Stimulated activated CD4-positive, alpha-beta T cell treated with anti-CD3 and anti-CD28 coated beads, Interleukin-2, amount 100 ng/mL, for 24 hours (primary cell): ENCODE data around the gene MARS1.
"Not testable (repeated sequence)": the region's sequence is repeated elsewhere in the genome, so short reads cannot be mapped to it uniquely, and the experiment has no call there.

Experiments
- DNase-seq, 2 donors: peaks; one replicate each; pipeline ENCODE4 v3.0.0-alpha.2; 2020

MARS1 gene

DNA sequence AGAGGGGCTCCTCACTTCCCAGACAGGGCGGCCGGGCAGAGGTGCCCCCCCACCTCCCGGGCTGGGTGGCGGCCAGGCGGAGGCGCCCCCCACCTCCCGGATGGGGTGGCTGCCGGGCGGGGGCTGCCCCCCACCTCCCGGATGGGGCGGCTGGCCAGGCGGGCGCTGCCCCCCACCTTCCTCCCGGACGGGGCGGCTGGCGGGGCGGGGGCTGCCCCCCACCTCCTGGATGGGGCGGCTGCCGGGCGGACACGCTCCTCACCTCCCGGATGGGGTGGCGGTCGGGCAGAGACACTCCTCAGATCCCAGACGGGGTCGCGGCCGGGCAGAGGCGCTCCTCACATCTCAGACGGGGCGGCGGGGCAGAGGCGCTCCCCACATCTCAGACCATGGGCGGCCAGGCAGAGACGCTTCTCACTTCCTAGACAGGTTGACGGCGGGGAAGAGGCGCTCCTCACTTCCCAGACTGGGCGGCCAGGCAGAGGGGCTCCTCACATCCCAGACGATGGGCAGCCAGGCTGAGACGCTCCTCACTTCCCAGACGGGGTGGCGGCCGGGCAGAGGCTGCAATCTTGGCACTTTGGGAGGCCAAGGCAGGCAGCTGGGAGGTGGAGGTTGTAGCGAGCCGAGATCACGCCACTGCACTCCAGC lies 7.3 kb downstream of the MARS1 start:
- not testable (repeated sequence) for DNase-seq

DNA sequence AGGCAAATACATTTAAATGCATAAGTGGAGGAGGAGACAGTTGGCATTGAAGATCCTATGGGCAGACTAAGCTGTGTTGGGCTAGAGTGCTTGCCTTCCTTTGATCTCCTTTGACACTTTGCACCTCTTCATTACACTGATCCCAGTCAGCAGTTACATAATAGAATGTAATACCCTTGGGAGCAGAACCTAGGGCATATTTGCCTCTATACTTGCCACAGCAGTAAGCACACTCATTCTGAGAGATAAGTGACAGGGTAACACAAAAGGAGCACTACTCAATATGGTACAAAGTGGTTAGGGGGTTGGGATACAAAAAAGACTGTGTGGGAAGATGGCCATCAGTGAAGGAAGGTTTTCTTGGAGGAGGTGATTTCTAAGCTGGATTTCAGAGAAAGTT lies 9.0 kb downstream of the MARS1 start:
- no peak for DNase-seq

DNA sequence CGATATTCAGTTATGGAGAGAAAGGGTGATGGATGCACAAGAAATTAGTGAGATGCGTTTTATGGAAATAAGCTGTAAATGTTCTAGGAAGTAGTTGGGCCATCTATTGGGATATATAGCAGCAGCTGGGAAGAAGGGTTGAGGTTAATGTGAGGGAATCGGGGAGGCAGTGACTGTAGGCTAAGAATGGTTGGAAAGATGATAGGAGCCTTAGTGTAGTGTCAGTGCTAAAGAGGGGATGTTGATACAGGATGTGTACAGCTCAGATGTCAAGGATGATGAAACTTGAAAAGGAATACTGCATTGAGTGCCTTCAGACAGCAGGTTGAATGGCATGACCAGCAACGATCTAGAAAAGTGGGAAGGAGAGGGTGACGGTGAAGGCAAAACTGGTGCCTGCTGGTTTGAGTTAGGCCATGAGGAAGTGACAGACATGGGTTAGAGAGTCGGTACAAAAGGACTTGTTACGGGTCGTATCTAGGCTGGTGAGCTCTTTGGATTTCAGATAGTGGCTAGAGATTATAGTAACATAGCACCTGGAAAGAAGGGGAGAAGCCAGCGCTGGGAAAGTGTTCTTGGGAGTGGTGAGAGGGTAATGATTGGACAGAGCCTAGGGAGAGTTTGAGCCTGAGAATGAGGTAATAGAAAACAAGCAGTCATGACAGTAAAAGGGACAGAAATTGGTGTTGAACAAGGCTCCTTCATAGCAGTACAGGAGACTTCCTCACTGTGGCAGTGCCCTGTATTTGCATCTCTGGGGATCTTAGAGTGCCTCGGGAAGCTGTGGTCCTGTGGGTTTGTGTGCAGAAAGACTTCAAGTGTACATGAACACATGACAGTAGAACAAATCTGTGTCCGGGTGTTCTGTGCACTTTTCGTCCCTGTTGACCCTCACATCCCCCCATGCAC lies 9.6 kb downstream of the MARS1 start:
- no peak for DNase-seq

DNA sequence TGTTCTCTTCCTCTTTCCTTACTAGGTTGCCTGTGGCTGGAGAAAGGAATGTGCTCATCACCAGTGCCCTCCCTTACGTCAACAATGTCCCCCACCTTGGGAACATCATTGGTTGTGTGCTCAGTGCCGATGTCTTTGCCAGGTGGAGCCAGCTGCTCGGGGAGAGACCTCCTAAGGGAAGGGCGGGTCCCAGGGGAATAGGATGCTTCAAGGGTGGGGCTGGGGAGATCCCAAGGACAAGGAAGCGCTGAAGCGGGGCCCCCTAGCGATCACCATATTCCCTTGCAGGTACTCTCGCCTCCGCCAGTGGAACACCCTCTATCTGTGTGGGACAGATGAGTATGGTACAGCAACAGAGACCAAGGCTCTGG lies 10.2 kb downstream of the MARS1 start:
- DNase-seq = no peak

DNA sequence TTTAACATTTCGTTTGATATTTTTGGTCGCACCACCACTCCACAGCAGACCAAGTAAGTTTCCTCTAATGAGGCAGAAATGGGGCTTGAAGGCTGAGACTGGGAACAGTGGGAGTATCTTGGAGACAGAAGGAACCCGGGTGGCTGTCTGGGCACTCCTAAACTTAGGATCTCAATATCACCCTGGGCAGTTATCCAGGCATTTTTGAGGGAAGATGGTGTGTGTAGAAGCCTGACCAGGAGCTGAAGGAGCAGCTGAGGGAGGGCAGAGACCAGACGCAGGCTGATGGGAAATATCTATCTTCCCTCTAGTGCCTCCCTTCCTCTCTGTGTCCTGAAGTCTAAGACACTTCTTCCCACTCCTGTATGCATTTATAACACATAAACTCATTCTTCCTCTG lies 10.7 kb downstream of the MARS1 start:
- no peak for DNase-seq

DNA sequence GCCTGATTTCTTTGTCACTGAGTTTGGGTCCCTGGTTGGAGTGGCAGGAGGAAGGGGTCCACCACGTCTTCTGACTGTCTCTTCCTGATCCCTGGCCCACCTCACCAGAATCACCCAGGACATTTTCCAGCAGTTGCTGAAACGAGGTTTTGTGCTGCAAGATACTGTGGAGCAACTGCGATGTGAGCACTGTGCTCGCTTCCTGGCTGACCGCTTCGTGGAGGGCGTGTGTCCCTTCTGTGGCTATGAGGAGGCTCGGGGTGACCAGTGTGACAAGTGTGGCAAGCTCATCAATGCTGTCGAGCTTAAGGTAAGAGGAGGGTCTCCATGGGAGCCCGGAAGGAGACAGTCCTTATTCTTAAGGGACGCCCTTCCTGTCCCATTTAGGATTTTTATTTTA lies 12.3 kb downstream of the MARS1 start:
- no peak for DNase-seq

DNA sequence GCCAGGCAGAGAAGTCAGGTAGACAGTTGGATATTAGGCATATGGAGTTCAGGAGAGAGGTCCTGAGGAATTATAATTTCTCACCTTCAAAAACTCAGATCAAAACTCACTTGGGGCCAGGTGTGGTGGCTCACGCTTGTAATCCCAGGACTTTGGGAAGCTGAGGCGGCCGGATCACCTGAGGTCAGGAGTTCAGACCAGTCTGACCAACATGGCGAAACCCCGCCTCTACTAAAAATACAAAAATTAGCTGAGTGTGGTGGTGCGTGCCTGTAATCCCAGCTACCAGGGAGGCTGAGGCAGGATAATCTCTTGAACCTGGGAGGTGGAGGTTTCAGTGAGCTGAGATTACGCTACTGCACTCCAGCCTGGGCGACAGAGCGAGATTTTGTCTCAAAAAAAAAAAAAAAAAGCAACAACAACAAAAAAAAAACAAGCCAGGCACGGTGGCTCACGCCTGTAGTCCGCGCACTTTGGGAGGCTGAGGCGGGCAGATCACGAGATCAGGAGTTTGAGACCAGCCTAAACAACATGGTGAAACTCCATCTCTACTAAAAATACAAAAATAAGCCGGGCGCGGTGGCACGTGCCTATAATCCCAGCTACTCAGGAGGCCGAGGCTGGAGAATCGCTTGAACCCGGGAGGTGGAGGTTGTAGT lies 14.6 kb downstream of the MARS1 start:
- not testable (repeated sequence) for DNase-seq

DNA sequence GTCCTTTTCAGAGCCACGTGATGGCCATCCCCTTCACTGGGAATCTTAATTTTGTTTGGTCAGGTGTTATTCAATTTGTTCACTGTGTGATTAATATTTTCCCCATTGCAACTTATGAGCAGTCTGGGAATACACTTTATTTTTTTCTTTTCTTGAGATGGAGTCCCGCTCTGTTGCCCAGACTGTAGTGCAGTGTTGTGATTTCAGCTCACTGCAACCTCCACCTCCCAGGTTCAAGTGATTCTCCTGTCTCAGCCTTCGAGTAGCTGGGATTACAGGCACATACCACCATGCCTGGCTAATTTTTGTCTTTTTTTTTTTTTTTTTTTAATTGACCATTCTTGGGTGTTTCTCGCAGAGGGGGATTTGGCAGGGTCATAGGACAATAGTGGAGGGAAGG lies 18.7 kb downstream of the MARS1 start:
- DNase-seq = not testable (repeated sequence)

DNA sequence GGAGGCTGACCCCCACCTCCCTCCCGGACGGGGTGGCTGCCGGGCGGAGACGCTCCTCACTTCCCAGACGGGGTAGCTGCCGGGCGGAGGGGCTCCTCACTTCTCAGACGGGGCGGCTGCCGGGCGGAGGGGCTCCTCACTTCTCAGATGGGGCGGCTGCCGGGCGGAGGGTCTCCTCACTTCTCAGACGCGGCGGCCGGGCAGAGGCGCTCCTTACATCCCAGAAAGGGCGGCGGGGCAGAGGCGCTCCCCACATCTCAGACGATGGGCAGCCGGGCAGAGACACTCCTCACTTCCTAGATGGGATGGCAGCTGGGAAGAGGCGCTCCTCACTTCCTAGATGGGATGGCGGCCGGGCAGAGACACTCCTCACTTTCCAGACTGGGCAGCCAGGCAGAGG lies 19.9 kb downstream of the MARS1 start:
- not testable (repeated sequence) for DNase-seq

DNA sequence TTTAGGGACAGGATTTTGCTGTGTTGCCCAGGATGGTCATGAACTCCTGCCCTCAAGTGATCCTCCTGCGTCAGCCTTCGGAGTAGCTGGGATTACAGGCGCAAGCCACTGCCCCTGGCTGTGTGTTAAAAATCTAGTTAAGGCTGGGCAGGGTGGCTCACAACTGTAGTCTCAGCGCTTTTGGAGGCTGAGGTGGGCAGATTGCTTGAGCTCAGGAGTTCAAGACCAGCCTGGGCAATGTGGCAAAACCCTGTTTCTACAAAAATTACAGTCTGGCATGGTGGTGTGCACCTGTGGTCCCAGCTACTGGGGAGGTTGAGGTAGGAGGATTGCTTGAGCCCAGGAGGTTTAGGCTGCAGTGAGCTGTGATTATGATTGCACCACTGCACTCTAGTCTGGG lies 23.3 kb downstream of the MARS1 start:
- no peak for DNase-seq

DNA sequence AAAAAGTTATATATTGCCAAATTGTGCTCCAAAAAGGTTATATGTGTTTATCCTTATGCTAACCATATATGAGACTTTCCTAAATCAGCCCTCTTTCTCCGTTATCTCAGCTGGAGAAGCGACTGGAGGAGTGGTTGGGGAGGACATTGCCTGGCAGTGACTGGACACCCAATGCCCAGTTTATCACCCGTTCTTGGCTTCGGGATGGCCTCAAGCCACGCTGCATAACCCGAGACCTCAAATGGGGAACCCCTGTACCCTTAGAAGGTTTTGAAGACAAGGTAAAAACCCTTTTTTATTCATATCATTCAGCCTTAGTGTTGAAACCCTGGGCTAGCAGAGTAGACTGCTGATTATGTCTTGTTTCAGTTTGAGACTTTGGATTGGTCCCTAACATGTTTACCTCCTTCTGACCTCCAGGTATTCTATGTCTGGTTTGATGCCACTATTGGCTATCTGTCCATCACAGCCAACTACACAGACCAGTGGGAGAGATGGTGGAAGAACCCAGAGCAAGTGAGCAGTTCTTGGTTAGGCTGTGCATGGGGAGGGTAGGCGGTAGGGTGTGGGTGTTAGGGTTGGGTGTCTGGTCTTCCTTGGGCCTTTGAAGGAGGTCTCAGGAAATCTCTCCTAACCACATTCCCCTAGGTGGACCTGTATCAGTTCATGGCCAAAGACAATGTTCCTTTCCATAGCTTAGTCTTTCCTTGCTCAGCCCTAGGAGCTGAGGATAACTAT lies 23.9 kb downstream of the MARS1 start:
- no peak for DNase-seq

DNA sequence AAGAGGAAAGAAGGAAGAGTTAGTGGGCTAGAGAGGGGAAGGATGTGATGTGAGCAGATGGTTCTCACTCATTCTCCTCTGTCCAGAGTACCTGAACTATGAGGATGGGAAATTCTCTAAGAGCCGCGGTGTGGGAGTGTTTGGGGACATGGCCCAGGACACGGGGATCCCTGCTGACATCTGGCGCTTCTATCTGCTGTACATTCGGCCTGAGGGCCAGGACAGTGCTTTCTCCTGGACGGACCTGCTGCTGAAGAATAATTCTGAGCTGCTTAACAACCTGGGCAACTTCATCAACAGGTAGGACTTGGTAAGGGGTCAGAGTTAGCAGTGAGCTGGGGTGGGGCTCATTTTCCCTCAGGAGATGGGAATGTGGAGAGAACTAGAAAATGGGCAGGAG lies 24.8 kb downstream of the MARS1 start:
- no peak for DNase-seq

DNA sequence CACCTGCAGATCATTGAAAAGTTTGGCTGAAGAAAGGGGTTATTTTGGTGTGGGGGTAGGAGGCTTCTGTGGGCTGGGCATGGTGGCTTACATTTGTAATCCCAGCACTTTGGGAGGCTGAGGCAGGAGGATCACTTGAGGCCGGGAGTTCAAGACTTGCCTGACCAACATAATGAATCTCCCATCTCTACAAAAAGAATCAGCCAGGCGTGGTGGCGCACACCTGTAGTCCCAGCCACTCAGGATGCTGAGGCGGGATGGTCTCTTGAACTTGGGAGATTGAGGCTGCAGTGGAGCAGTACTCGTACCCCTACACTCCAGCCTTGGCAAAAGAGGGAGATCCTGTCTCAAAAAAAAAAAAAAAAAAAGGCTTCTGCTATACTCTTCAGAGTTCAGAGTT lies 25.4 kb downstream of the MARS1 start:
- DNase-seq = no peak

DNA sequence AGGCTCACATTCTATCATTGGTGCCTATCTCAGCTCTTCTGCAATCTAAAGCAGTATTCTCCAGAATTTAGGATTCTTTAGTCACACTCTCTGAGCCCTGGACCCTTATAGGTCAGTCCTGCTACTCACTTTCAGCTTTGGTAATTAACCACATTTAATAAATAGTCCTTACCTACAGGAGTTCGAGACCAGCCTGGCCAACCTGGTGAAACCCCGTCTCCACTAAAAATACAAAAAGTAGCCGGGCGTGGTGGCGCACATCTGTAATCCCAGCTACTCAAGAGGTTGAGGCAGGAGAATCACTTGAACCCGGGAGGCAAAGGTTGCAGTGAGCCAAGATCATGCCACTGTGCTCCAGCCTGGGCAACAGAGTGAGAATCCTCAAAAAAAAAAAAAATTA lies 25.8 kb downstream of the MARS1 start:
- not testable (repeated sequence) for DNase-seq

DNA sequence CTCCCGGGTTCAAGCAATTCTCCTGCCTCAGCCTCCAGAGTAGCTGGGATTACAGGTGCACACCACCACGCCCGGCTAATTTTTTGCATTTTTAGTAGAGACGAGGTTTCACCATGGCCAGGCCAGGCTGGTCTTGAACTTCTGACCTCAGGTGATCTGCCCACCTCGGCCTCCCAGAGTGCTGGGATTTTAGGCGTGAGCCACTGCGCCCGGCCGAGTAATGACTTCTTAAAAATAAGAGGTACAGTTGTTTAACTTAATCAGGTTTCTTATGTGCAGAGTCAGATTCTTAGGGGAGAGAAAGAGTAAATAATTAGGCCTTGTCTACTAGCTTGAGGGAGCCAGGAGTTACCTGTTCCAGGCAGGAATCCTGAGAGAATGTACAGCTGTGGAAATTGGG lies 26.4 kb downstream of the MARS1 start:
- not testable (repeated sequence) for DNase-seq

DNA sequence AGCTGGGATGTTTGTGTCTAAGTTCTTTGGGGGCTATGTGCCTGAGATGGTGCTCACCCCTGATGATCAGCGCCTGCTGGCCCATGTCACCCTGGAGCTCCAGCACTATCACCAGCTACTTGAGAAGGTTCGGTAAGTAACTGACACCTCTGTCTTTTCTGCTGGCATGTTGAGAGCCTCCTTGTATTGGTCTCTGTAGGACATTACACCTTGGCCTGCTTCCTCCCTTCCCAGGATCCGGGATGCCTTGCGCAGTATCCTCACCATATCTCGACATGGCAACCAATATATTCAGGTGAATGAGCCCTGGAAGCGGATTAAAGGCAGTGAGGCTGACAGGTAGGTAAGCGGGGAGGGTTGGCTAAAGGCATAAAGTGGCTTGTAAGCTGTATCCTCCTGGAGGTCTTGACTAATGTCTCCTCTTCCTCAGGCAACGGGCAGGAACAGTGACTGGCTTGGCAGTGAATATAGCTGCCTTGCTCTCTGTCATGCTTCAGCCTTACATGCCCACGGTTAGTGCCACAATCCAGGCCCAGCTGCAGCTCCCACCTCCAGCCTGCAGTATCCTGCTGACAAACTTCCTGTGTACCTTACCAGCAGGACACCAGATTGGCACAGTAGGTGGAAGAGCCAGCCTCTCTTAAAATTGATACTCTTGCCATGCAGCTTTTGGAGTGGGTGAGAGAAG lies 27.0 kb downstream of the MARS1 start:
- no peak for DNase-seq

DNA sequence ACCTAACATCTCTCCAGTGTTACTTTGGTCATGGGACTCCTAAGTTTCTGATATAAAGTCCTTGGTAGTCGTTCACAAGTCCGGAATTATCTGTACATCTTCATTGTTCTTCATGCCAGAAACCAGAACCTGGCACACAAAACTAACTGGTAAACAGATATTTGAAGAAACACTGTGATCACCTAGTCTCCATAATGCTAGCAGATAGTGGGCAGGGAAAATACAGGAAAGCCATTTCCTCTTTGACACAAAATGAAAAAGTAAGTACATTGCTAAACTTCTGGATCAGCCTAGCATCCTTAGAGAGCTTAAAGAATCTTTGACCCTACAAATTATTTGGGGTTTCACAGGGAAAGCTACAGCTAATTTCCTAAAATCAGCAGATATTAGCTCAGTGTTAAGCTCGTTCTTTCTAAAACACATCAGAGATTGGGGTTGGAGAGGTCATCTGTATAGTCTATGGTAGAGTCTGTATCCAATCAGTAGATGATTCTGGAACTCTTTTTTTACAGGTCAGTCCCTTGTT lies 27.6 kb downstream of the MARS1 start:
- no peak for DNase-seq

DNA sequence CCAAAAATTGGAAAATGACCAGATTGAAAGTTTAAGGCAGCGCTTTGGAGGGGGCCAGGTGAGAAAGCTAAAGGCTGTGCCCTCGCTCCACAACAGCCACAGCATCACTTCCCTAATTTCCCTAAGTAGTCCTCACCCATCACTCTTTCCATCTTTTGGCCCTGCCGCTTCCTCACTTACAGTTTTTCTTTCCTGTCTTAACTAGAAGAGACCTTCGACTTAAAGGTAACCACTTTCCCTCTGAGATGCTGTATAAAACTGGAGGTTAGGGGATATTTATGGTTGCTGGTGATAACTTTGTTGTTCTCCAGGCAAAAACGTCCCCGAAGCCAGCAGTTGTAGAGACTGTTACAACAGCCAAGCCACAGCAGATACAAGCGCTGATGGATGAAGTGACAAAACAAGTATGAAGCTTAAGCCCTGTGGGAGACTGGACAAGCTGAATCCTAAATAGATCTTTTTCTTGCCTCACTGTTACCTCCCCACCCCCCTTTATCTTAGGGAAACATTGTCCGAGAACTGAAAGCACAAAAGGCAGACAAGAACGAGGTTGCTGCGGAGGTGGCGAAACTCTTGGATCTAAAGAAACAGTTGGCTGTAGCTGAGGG lies 28.2 kb downstream of the MARS1 start:
- no peak for DNase-seq

DNA sequence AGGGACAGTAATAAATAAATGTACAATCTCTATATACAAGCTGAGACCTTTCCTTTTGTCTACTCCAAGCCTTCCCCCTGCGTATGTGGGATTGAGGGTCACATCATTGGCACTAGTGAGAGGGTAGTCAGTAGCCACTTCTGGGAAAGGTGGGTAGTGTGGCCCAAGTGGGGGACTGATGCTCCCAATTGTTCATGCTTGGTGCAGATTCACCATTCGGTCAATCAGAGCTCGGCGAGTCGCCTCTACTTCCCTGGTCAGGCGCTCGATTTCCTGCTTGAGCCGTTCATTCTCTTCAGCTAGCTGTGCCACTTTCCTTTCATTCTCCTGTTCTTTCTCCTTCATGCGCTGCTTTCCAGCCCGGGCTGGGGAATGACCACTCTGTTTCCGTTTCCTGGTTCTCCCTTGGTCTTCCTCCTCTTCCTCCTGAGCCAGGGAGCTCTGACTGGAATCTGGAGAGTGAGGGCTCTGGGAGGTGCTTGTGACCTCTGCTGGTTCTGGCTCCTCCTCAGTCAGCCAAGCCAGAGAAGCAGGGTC lies 28.8 kb downstream of the MARS1 start:
- no peak for DNase-seq

DNA sequence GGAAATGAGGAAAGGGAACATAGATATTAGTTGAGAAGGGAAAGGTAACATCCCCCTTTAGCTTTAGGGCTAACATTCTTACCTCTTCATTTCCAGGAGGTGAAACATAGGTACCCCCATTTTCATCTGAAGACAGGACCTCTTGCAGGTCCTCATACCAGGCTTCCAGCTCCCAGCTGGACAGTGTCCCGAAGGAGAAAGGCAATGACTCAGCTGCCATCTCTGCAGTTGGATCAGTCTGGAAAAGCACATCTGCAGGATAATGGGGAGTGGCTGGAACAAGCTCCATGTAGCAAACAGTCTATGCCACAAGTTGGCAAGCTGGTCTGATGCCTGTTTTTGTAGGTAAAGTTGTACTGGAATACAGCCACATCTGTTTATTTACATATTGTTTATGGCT lies 29.3 kb downstream of the MARS1 start:
- no peak for DNase-seq

DNA sequence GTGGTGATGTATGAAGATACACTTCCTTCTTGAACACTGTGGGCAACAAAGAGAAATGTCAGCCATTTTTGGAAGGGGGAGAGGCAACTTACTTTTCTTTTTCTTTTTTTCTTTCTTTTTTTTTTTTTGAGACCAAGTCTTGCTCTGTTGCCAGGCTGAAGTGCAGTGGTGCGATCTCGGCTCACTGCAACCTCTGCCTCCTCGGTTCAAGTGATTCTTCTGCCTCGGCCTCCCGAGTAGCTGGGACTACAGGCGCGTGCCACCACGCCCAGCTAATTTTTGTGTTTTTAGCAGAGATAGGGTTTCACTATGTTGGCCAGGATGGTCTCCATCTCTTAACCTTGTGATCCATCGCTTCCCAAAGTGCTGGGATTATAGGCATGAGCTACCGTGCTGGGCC lies 29.9 kb downstream of the MARS1 start:
- not testable (repeated sequence) for DNase-seq
